H1 (cell line): ENCODE measurements around the gene FADS6.

Experiments
- CTCF ChIP-seq, 3 experiments: IDR thresholded peaks; 1 replicate in 2 of 3; 2 replicates in 1 of 3; pipeline versions ENCODE4 v1.5.1 to v1.6.1; 2011; ENCODE audit warnings: low read length in 3 of 3, mild to moderate bottlenecking in 3 of 3, inconsistent platforms in 2 of 3, low read depth in 1 of 3, moderate library complexity in 1 of 3; ENCODE audit not compliant: insufficient read depth in 1 of 3; ENCODE audit errors: control extremely low read depth in 1 of 3
- EP300 ChIP-seq, 2 experiments: IDR thresholded peaks; 1 replicate in 1 of 2; 2 replicates in 1 of 2; pipeline ENCODE4 v1.6.1; 2011 to 2012; ENCODE audit warnings: low read depth in 2 of 2, low read length in 2 of 2, mild to moderate bottlenecking in 2 of 2, borderline replicate concordance in 1 of 2, inconsistent platforms in 1 of 2, moderate library complexity in 1 of 2

GRCh38 chr17:74830861-74831260, 62.6 kb downstream of the FADS6 start:
- TF ChIP-seq EP300 (IDR thresholded peaks at IDR 0.05; ENCODE audit: borderline replicate concordance in 1 of 2, low read depth in 2 of 2, low read length in 2 of 2), result no peak
- TF ChIP-seq CTCF (IDR thresholded peaks at IDR 0.05; ENCODE audit: control extremely low read depth in 1 of 3, insufficient read depth in 1 of 3, low read depth in 1 of 3, low read length in 3 of 3), result no peak
